Activated CD4-positive, alpha-beta T cell treated with anti-CD3 and anti-CD28 coated beads for 36 hours (primary cell): ENCODE results near the gene KLHDC9. TPM values are rescaled to one million over a fixed set of nuclear protein-coding genes. Genes with fewer than 3 reads are reported as not detected.

Experiments used
- total RNA-seq, 2 experiments: library from RNA; stranded (reverse); gene quantifications; one replicate each; pipeline ENCODE4 v1.2.3, GENCODE V29; 2021

Gene KLHDC9
- total RNA-seq, 2 experiments from 2014 or later: 0.39 to 0.50 TPM

Other genes starting within 250 kb of the KLHDC9 start
- under 1 TPM; 0.14 to 0.25 TPM for gene CD244, start 235.5 kb upstream of the KLHDC9 start, total RNA-seq
- not detected for gene ITLN1, start 213.2 kb upstream of the KLHDC9 start, total RNA-seq
- gene ITLN2, start 143.6 kb upstream of the KLHDC9 start, total RNA-seq: not detected
- gene F11R, start 77.2 kb upstream of the KLHDC9 start, total RNA-seq: 10 to 100 TPM; 16.9 to 25.2 TPM
- 10 to 100 TPM; 26.0 to 42.8 TPM for gene TSTD1, start 59.4 kb upstream of the KLHDC9 start, total RNA-seq
- 10 to 100 TPM; 34.5 to 42.8 TPM for gene USF1, start 52.4 kb upstream of the KLHDC9 start, total RNA-seq
- gene ARHGAP30, start 28.5 kb upstream of the KLHDC9 start, total RNA-seq: 100 to 1,000 TPM; 125 to 165 TPM
- not detected for gene NECTIN4, start 8.8 kb upstream of the KLHDC9 start, total RNA-seq
- 100 to 1,000 TPM; 108 to 136 TPM for gene PFDN2, start 19.7 kb downstream of the KLHDC9 start, total RNA-seq
- gene NIT1, start 19.7 kb downstream of the KLHDC9 start, total RNA-seq: 10 to 100 TPM; 58.2 to 62.1 TPM
- 10 to 100 TPM; 33.9 to 44.9 TPM for gene DEDD, start 34.3 kb downstream of the KLHDC9 start, total RNA-seq
- 10 to 100 TPM; 89.2 to 98.6 TPM for gene UFC1, start 55.6 kb downstream of the KLHDC9 start, total RNA-seq
- gene USP21, start 61.1 kb downstream of the KLHDC9 start, total RNA-seq: 10 to 100 TPM; 25.1 to 32.0 TPM
- gene PPOX, start 68.1 kb downstream of the KLHDC9 start, total RNA-seq: 10 to 100 TPM; 21.5 to 28.8 TPM
- 10 to 100 TPM; 40.5 to 51.8 TPM for gene B4GALT3, start 79.1 kb downstream of the KLHDC9 start, total RNA-seq
- gene ADAMTS4, start 100.7 kb downstream of the KLHDC9 start, total RNA-seq: under 1 TPM; 0.40 to 0.71 TPM
- 10 to 100 TPM; 71.8 to 92.0 TPM for gene NDUFS2, start 104.0 kb downstream of the KLHDC9 start, total RNA-seq
- gene FCER1G, start 116.9 kb downstream of the KLHDC9 start, total RNA-seq: 1 to 10 TPM in 1 of 2 experiments, under 1 TPM in 1; 0.98 to 2.2 TPM
- gene APOA2, start 125.3 kb downstream of the KLHDC9 start, total RNA-seq: not detected
- gene TOMM40L, start 127.7 kb downstream of the KLHDC9 start, total RNA-seq: 10 to 100 TPM; 12.3 to 13.2 TPM
- gene NR1I3, start 139.8 kb downstream of the KLHDC9 start, total RNA-seq: not detected
- gene PCP4L1, start 160.4 kb downstream of the KLHDC9 start, total RNA-seq: under 1 TPM; 0.21 to 0.27 TPM
- gene MPZ, start 211.6 kb downstream of the KLHDC9 start, total RNA-seq: 1 to 10 TPM; 4.6 to 5.3 TPM
- 100 to 1,000 TPM; 191 to 235 TPM for gene SDHC, start 216.0 kb downstream of the KLHDC9 start, total RNA-seq